Measurements from ENCODE around the gene TENT4A.
A peak's percentile ranks its signal among the peaks of the same experiment; 100 is the strongest.
"Not testable (repeated sequence)": the region's sequence is repeated elsewhere in the genome, so short reads cannot be mapped to it uniquely, and the experiment has no call there.

TENT4A gene

DNA sequence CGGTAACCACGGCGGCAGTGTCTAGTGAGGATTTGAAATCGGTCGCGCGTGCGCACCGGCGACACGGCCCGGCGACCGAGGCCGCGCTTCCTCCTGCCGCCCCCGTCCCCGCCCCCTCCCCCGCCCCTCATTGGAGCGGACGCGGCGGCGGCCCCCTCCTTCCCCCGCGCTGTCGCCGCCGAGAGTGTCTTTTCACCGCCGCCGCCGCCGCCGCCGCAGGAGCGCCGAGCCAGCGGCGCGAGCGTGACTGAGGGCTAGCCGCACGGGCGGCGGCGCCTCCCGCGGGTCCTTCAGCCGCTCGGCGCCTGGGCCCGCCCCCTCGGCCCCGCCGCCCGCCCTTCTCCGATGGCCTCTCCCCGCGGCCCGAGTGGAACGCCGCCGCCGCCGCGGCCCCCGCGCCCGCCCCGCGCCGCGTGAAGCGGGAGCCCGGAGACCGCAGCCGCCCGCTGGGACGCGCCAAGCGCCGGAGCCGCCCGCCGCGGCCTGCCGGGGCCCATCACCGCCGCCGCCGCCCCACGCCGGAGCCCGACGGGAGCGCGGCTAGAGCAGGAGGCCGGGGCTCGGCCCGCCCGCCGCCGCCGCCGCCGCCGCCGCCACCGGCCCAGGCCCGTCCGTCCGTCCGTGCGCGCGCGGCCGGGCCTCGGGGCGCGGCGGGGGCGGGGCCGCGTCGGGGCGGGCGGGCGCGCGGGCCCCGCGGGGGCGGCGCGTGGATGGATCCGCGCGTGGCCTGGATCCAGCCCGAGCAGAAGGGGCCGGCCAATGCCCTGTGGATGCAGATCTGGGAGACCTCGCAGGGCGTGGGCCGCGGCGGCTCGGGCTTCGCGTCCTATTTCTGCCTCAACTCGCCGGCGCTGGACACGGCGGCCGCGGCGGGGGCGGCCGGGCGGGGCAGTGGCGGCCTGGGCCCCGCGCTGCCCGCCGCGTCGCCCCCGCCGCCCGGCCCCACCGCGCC lies at the start of gene TENT4A:
Gene TENT4A, plus strand, starts transcription at position 159 of the 952 bp plus-strand sequence. Its CDS starts 552 bp downstream, at position 711.
- peak within 1 kb of the TSS; percentile 85 to 98 (median 94) for H3K27ac ChIP-seq
- H3K4me3 ChIP-seq = peak within 1 kb of the TSS; percentile 63 to 89 (median 70)

DNA sequence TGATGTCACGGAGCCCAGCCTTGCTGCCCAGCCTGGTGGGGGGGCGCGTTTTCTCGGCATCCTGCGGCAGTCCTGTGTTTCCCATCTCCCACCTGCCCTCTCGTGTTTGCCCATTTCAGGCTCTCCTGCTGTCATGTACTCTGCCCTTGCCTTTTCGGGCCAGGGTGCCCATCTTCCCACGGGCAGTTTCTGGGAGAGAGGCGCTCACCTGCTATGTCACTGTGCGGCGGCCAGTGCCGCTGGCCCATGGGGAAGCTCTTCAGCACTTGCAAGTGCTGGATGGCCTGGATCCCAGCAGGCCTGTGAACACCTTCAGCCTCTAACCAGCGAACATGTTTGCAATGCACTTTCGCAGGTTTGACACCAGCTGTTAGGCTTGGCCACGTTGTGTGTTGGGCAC lies 46.5 kb upstream of the TENT4A start:
- no peak overlapping the region for H3K4me3 ChIP-seq
- H3K27ac ChIP-seq = no peak overlapping the region

DNA sequence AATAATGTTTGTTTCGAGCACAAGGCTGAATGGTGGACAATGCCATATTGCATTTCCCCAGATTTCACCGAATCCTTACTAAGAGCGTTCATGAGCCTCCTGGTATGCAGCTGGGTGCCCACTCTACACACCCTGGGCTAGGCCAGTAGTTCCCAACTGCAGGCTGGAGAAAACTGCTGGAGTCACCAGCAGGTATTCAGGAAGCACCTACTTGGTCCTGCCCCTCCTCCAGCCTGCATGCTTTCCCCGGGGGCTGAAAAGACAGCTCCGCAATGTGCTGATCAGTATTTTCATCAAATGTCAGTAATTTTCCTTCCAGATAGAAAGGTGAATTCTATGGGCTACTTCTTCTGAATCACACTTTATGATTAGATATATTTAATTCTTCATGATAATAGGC lies 45.6 kb upstream of the TENT4A start:
- no peak overlapping the region for H3K27ac ChIP-seq
- no peak overlapping the region for H3K4me3 ChIP-seq

DNA sequence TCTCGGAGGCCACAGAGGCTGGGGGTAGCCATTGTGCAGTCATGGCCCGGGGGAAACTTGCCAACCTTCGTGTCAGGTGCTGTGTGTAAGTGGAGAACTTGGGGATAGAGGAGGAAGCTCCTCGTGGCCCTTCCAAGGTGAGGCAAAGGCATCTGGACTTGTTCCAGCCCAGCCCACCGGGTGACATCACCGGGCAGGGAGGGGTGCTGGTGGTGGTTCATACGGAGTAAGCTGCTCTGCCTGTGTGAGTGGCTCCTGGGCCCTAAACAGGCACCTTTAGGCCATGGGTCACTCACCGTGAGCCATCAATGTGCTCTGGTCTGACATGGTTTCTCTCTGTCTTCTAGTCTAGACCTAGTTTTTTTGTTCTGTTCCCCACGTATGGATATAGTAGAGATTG lies 44.5 kb upstream of the TENT4A start:
- H3K4me3 ChIP-seq, H3K27ac ChIP-seq: not testable (repeated sequence)

DNA sequence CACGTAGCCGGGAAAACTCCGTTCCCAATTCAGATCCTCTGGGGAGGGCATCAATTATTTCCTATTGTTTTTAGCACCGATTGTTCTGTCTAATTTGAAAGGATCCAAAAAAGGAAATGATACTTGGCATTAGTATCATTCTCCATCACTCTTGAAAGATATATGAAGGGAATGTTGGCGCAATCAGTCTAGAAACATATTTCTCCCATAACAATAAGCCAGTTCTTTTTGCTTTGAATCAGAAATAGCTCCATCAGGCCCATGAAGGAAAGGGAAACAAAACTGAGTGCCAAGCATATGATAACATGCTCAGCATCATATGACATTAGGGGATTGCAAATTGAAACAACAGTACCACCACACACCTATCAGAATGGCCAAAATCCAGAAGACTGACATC lies 40.2 kb upstream of the TENT4A start:
- no peak overlapping the region for H3K4me3 ChIP-seq
- H3K27ac ChIP-seq = no peak overlapping the region

DNA sequence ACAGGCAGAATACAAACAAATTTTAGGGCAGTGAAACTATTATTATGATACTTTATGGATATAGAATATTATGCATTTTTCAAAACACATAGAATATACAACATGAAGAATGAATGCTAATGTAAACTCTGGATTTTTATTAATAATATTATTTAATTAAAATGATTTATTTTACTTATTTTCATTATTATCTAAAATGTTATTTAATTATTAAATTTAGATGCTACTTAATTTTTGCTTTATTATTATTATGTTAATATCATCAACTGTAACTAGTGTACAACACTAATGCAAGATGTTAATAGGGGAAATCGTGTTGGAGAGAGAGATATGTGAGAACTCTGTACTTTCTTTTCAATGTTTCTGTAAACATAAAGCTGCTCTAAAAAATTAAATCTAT lies 39.3 kb upstream of the TENT4A start:
- Histone ChIP-seq H3K4me3 (no peak overlapping the region), H3K27ac (no peak overlapping the region)

DNA sequence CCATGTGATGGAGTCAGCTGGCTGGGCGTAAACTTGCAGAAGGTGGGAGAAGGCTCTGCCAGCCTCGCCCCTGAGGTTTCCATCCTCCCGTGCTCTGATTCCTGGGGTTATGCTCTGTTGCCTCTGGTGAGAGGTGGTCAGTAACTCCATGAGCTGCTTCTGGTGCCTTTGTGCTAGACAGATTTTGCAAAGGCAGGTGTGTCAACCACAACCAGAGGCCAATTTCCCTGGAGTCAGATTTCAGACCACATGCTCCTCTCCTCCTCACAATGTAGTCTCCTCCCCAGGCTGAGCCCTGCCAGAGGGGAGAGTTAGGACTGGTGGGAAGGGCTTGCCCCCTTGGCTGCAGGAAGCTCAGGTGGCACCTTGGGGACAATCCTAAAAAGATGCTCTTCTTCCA lies 38.8 kb upstream of the TENT4A start:
- H3K27ac ChIP-seq = no peak overlapping the region
- H3K4me3 ChIP-seq = no peak overlapping the region

DNA sequence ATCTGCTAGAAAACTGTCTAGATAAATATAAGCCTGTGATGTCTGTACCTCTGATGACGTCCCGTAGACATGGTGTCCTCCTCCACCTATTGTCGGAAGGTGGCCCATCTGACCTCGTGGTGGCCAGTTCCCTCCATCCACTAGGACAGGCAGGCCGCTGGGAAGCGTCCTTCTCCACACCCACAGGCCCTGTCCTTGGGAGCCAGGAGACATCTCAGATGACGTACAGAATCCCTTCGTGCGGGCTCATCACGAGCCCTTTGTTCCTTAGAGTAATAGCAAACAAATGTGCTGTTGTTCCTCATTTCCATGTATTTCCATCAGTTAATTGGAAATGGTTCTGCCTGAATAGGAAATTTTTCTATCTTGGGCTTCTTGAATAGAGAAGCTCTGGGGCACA lies 38.3 kb upstream of the TENT4A start:
- Histone ChIP-seq H3K4me3 (no peak overlapping the region), H3K27ac (no peak overlapping the region)

DNA sequence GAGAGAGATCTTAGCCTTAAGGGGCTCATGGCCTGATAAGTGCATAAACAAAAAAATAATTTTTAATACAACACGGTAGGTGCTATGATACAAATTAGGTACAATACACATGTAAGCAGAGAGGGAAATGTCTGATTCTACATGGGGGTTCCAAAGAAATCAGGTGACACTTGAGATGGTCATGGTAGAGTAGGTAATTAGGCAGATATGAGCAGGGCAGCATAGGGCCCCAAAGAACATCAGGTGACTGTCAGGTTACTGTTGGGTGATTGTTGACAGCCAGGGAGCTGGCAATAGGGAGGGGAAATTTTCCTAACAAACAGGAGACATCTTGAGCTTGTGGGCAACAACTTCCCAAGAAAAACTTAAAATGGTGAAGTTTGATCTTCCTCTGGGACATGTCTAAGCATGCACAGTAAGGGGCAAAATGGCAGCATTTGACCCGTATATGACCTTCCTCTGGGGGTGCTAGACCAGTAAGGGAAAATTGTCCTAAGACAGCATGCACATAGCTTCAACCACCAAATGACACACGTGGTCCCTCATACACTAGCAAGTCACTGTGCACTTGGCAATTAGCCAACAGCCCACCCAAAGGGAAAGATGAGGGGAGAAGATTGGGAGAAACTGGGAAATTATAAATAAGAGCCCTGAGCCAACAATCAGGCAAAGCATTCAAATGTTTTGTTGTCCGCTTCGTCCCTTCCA lies 37.3 kb upstream of the TENT4A start:
- Histone ChIP-seq H3K4me3 (no peak overlapping the region), H3K27ac (no peak overlapping the region)

DNA sequence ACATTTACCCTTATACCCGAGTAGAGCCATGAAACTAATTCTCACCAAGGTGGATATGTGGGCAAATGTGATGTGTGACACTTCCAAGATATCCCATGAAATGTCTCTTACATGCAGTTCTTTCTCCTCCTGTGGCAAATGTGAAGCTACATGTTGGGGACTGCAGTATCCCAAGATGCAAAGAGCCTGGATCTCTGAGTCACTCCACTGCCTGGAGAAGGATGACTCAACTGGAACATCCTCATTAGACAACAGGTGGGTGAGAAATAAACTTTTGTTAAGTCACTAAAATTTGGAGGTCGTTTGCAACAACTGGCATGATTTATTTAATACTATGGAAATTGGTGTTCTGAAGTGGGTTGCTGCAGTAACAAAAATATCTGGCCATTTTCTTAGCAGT lies 36.5 kb upstream of the TENT4A start:
- H3K4me3 ChIP-seq = no peak overlapping the region

DNA sequence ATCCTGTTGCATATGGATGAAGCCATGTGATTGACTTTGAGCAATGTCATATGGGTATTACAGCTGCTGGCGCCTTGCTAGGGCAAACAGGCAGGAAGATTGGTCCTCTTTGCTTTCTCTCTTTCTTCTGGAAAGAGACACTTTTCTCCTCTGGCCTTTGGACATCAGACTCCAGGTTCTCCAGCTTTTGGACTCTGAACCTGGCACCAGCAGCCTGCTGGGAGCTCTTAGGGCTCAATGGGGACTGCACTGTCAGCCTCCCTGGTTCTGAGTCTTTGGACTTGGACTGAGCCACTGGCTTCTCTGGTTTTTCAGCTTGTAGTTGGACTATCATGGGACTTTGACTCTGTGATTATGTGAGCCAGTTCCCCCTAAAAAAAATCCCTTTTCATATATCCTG lies 34.8 kb upstream of the TENT4A start:
- H3K4me3 ChIP-seq = no peak overlapping the region
- H3K27ac ChIP-seq = no peak overlapping the region

More for the DNA sequence above, 36.5 kb upstream of the TENT4A start:
- H3K27ac ChIP-seq = no peak overlapping the region

DNA sequence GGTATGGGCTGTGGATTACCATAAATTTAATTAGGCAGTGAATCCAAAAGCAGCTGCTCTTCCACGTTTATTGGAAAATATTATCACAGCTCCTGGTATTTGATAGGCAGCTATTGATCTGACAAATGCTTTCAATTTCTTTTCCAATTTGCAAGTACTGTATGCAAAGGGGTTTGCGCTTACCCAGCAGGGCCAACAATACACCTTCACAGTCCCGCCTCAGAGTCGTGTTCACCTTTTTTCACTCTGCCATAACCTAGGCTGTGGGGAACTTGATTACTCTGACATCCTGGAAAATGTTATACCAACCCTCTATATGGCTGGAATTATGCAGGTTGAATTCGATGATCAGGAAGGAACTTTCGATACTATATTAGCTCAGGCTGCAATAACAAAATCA lies 32.3 kb upstream of the TENT4A start:
- no peak overlapping the region for H3K4me3 ChIP-seq
- H3K27ac ChIP-seq = no peak overlapping the region

DNA sequence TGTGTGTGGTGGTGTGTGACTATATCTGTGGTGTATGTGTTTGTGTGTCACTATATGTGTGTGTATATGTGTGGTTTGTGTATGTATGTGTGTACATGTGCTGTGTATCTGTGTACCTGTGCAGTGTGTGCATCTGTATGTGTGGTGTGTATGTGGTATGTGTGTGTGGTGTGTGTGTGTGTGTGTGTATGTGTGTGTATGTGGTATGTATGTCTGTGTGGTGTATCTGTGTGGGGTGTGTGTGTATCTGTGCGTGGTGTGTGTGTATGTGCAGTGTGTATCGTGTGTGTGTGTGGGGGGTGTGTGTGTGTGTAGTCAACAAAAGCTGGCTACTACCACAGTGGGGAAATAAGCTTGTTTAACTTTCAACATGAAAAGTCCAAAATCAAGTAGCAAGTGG lies 31.6 kb upstream of the TENT4A start:
- Histone ChIP-seq H3K27ac (no peak overlapping the region), H3K4me3 (no peak overlapping the region)

DNA sequence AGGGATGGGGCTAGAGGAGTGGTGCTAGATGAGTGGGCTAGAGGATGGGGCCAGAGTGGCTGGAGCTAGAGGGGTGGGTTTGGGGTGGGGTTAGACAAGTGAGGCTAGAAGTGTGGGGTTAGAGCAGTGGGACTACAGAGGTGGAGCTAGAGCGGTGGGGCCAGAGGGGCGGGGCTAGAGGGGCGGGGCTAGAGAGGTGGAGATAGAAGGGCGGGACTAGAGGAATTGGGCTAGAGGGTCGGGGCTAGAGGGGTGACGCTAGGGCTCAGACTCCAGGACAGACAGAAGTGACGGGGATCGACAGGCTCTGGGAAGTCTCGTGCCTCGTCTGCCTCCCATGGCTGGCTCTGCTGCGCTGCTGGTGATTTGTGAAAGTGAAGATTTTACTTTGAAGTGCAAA lies 31.0 kb upstream of the TENT4A start:
- Histone ChIP-seq H3K27ac (no peak overlapping the region), H3K4me3 (no peak overlapping the region)

DNA sequence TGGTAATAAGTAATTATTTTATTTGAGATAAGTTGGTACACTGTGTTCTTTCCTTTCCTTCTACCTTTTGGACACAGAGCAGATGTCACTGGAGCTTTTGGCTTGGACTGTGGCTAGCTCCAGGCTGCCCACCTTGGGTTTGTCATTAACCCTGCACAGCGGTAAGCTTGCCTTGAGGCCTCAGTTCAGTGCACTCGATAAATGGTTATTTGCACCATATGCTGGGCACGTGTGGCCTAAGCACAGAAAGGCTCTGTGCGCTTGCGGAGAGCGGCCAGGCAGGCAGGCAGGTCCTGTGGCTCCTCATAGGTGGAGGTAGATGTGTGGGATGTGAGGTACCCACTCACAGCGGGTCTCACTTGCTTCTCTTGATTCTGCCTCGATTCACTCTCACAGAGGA lies 30.0 kb upstream of the TENT4A start:
- Histone ChIP-seq H3K27ac (no peak overlapping the region), H3K4me3 (no peak overlapping the region)

DNA sequence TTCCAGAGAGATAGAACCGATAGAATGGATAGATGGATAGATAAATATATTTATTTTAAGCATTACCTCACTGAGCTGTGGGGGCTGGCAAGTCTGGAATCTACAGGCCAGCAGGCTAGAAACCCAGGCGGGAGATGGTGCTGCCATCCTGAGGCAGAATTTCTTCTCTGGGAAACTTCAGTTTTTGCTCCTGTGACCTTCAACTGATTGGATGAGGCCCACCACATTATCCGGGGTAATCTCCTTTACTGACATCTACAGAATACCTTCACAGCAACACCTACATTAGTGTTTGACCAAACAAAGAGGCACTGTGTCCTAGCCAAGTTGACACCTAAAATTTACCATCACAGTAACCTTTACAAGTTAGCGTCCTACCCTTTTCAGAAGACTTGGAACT lies 29.2 kb upstream of the TENT4A start:
- no peak overlapping the region for H3K27ac ChIP-seq
- no peak overlapping the region for H3K4me3 ChIP-seq

DNA sequence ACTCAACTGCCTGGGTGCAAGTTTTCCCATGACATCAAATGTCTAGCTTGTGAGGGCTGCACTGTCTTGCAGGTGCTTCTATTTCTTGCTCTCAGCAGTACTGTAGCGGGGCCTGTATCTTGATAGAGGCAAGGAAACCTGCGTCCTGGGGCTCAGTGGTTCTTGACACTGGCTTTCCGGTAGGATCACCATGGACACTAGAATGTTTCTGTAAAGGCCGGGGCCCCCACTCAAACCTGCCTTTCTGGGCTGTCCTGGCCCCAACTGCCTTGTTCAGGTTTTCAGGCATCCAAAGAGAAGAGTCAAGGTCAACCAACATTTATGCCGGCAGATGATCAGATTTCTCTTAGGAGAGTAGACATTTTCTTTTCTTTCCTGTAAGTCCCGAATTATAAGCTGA lies 26.7 kb upstream of the TENT4A start:
- H3K4me3 ChIP-seq = no peak overlapping the region
- no peak overlapping the region for H3K27ac ChIP-seq

DNA sequence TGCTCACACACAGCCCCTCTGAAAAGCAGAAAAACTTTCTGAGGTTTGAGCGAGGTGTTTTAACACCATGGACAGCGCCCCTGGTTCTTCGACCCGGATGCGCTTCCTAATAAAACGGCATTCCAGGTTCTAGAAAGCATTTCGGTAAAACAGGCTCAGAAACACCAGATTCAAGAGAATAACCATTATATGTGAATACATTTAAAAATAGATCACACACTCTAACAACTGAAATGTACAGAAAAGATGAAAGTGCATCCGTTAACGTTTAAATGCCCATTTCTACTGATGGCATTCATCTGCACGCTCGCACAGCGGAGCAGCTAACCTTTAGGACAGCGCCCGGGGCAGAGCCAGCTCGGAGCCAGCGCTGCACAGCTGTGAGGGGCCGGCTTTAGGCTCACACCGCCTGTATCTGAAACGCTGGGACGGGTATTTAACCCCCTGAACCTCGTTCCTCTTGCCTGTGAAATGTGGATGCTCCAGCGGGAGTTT lies 26.3 kb upstream of the TENT4A start:
- H3K4me3 ChIP-seq = peak overlapping the region in 1 of 7 experiments; percentile 14
- H3K27ac ChIP-seq = no peak overlapping the region

DNA sequence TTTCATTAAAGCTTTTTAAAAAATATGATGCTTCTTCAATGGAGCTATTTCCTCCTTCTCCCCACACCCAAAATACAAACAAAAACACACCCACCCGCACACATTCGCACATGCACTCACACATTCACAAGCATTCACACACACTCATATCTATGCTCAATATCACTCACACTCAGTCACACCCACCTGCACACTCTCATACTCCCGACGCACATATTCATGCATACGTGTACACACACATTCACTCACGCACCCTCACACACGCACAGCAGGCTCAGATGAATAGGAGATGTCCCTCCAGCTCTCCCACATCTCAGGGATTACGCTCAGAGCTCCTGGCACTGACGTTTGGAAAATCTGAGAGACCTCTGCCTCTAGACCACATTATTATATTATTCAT lies 25.7 kb upstream of the TENT4A start:
- Histone ChIP-seq H3K27ac (no peak overlapping the region), H3K4me3 (no peak overlapping the region)

DNA sequence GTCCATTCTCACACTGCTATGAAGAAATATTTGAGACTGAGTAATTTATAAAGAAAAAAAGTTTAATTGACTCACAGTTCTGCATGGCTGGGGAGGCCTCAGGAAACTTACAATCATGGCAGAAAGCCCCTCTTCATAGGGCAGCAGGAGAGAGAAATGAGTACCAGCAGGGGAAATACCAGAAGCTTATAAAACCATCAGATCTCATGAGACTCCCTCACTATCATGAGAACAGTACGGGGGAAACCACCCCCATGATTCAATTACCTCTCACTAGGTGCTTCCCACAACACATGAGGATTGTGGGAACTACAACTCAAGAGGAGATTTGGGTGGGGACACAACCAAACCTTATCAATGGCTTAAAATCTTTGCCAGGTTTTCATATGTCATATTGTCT lies 20.3 kb upstream of the TENT4A start:
- Histone ChIP-seq H3K4me3 (no peak overlapping the region), H3K27ac (no peak overlapping the region)

DNA sequence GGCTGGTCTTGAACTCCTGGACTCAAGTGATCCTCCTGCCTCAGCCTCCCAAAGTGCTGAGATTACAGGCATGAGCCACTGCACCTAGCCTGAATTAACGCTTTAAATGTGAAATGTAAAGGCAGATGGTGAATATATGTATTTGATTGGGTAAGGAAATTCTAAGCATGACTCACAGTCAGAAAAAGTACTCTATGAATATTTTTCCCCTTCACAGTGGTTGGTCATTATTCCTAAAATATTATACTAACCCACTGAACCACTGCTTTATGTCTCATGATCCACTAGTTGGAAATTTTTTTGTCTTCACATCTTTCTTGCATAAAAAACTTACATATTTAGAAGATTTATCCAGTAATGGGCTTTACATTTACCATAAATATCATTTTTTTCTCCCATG lies 14.5 kb upstream of the TENT4A start:
- Histone ChIP-seq H3K27ac (no peak overlapping the region), H3K4me3 (no peak overlapping the region)

Measured in skin epidermis (tissue), 12 donors.